Endometrial microvascular endothelial cells (primary cell): ENCODE measurements around the gene CLDN22. TPM values are rescaled to one million over a fixed set of nuclear protein-coding genes. Genes with fewer than 3 reads are reported as not detected.

Experiments used
- in situ Hi-C: cut with HindIII; loops from 2 replicates; pipeline ENCODE4 v1.10.0; 2017; ENCODE audit warnings: low sequenced_read_pairs, low pct_unique_long_range_greater_than_20kb; ENCODE audit errors: inconsistent ontology term
- total RNA-seq: library from RNA; depleted of rRNA; stranded (reverse); fragments of >200 nt; gene quantifications from one replicate; pipeline ENCODE4 v1.2.3, GENCODE V29; 2015; ENCODE audit errors: inconsistent ontology term

CLDN22 gene
- total RNA-seq = not detected

- in situ Hi-C loops = no loop called here
Observed at GRCh38 chr4:183320211-183321059, at the start of gene CLDN22. CLDN22 (minus strand) TSS chr4:183320276; CDS start chr4:183320218, 58 bp downstream.

- in situ Hi-C loops = no loop called here
Observed at GRCh38 chr4:183369073-183369472, 49.0 kb upstream of the CLDN22 start.

- in situ Hi-C loops = no loop called here
Observed at GRCh38 chr4:183366206-183366835, 46.2 kb upstream of the CLDN22 start.

DNA sequence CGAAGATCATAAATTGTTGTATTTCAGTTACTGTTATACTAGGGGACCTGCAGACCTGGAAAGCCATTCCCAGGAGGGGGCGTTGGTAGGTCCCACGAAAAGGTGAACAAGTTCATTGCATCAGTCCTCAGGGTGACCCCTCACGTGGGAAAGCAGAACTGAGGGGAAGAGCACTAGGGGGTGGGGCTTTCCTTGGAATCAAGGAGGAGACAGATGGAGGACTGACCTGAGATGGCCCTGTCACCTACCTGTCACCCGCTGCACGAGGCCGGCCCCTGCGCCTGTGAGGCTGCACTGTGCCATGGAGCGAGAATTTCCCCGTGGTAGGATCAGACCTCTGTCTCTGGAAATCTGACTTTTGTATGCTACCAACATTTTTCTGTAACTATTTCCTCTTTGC, 43.9 kb upstream of the CLDN22 start:
- in situ Hi-C loops = no loop called here

- in situ Hi-C loops = no loop called here
Observed at GRCh38 chr4:183362916-183363542, 43.0 kb upstream of the CLDN22 start.

DNA sequence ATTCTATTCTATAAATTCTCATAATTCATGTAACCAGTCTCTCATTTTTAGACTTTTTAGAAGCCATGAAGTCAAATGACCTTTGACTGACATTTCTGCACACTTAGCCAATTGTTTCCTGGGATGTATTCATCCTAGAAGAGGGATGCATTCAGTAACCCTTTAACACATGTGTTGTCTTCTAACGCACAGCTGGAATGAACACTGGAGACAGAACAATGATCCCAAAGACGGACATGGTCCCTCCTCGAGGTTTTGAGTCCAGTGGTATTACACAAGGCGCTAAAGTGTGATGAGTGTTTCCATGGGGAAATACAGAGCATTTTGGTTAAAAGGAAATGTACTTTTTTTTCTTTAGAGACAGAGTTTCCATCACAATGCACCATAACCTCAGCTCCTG, 42.0 kb upstream of the CLDN22 start:
- in situ Hi-C loops = no loop called here

DNA sequence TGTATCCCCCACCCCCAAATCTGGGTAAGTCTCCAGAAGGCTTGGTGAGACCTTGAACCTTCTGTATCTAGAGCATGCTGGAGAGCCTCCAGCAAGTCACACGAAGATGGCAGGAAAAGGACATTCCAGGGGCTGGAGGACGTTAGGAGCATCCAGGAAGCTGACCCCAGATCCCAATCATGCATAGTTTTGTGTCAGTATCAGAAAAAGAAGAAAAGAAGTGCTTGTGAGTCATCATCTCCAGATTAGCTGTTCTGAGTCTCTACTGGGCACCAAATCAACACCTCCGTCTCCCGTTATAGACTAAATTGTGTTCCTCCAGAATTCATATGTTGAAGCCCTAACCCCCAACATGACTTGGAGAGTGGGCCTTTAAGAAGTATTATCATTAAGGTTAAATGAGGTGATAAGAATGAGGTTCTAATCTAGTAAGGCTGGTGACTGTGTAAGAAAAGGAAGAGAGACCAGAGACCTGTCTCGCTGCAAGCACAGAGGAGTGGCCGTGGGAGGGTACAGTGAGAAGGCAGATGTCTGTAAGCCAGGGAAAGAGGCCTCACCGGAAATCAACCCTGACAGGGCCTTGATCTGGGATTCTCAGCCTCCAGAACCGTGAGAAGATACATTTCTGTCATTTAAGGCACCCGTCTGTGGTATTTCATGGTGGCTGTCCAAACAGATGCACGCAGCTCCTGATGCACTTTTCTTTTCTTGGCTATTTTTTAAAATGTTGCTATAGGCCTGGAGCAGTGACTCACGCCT, 40.3 kb upstream of the CLDN22 start:
- in situ Hi-C loops = no loop called here

DNA sequence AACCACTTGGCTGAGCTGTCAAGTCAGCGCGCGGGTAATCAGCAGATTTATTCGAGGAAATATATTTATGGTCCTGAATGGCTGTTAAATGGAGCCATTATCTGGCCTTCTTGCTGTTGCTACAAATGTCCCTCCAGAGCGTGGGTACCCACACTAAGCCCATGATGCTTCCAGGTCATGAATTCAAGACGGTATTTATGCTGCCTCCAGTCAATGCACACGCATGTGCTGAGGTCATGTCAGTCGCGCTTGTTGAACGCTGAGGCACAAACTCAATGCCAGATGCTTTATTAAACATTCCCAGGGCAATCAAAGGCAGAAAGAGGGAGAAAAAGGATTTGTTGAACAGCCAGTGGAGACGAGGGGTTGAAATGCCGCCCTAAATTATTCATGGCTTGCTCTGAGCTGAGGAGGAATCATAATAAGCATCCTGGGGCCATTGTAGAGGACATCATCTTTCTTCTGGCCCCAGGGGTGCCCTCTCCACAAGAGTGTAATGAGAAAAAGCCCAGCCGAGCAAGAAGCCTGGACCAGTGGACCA, 38.2 kb upstream of the CLDN22 start:
- in situ Hi-C loops = no loop called here

DNA sequence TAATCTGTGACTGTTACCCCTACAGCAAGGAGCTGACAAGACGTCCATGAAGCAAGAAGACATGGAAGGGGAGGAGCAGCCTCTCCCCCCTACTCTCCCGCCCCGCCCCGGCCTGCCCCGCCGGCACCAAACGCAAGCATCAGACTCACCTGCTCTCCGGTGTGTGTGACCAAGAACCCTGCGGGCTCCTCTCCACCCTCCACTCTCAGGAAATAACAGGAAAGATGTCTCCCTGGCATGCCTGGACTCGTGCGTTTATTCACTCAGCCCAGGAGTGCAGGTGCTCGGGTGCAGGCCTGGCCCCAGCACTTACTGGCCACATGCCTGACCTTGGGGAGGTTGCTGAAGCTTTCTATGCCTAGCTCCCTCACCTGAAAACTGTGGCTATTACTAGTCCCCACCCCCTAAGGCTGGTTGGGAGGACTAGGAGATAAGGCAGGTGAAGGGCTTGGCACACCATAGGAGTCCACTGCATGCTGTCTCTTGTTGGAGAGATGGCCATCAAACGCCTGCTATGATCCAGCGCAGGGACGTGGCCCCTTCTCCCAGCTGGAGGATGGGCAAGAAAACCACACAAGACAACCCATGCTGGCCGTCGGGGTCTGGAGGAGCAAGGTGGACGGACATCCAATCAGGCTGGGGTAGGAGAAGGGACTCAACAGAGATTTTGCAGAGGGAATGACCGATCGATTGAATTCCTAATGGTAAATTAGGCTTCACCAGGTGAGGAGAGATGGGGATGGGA, 37.0 kb upstream of the CLDN22 start:
- in situ Hi-C loops = no loop called here

GRCh38 chr4:183356173-183356830, 36.2 kb upstream of the CLDN22 start:
- in situ Hi-C loops = no loop called here

GRCh38 chr4:183355405-183355804, 35.3 kb upstream of the CLDN22 start:
- in situ Hi-C loops = no loop called here

DNA sequence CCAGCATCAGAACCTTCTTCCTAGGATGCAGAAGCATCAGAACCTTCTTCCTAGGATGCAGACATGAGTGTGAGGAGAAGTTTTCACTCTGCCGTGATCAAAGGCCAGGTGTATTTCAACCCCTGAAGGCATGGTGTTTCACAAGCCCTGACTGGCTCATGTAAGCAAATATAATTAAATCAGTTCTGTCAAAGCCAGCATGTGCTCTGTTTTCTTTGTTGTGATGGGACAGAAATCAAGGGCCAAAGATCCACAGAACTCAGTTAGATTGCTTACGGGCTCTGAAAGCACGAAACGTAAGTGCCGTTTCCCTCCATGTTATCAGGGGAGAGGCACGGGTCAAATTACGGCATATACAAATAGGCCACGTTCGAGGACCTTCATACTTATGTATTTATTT, 34.1 kb upstream of the CLDN22 start:
- in situ Hi-C loops = no loop called here

GRCh38 chr4:183353557-183353956, 33.5 kb upstream of the CLDN22 start:
- in situ Hi-C loops = no loop called here

DNA sequence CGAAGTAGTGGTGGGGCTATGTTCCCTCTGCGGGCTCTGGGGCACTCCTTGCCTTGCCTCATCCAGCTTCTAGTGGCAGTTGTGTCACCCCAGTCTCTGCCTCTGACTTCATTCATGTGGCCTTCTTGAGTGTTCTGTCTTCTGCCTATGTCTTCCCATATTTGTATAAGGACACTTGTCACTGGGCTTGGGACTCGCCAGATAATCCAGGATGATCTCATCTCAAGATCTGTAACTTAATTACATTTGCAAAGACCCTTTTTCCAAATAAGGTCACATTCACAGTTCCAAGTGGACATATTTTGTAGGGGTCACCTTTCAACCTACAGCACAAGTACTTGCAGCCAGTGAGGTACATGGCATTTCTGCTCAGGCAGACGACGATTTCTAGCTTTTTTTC, 32.5 kb upstream of the CLDN22 start:
- in situ Hi-C loops = no loop called here

DNA sequence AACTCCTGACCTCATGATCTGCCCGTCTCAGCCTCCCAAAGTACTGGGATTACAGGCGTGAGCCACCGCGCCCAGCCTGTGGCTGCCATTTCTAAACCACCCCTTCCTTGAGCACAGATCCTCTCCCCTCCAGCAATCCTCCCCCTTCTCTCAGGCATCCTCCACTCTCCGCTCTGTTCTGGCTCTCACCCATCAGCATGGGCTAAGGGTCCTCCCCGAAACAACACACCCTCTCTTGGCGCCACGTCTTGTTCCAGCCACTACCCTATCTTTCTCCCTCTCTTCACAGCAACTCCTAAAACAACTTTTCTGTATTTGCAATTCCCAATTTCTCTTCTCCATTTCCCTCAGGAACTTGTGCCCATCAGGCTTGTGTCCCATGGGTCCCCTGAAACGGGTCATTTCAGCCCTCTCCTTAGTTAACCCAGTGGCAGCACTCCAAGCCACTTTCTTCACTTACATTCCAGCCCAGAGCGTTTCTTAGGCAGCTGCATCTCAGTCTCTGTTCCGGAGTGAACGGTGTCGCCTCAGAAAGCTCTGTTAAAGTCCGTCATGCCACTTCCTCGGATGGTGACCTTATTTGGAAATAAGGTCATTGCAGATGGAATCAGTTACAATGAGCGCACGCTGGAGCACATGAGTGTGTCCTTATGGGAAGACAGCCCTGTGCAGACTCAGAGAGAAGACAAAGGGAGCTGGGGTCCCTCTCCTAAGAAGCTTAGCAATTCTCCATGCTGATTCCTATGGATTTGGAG, 30.4 kb upstream of the CLDN22 start:
- in situ Hi-C loops = no loop called here

DNA sequence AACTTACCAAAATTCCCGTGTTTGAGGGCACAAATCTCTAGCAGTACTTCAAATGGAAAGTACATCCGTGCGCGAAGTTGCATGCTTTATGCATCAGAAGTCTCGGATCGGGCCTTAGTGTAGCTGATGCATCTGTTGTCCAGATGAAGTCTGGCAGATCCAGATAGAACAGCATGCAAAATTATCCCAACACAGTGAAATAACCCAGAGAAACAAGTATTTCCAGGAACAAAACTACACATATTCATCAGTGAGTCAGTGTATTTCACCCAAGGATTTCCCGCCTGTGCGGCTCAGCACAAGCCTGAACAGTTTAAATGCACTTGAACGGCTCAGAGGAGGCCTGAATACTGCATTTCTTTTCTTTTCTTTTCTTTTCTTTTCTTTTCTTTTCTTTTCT, 29.6 kb upstream of the CLDN22 start:
- in situ Hi-C loops = no loop called here
